Astrocyte of the hippocampus (primary cell): ENCODE results near the gene RIOX2.

Experiments used
- DNase-seq: peaks from one replicate; pipeline ENCODE4 v3.0.0; 2011; ENCODE audit warnings: low read depth, low spot score

Gene RIOX2

DNA sequence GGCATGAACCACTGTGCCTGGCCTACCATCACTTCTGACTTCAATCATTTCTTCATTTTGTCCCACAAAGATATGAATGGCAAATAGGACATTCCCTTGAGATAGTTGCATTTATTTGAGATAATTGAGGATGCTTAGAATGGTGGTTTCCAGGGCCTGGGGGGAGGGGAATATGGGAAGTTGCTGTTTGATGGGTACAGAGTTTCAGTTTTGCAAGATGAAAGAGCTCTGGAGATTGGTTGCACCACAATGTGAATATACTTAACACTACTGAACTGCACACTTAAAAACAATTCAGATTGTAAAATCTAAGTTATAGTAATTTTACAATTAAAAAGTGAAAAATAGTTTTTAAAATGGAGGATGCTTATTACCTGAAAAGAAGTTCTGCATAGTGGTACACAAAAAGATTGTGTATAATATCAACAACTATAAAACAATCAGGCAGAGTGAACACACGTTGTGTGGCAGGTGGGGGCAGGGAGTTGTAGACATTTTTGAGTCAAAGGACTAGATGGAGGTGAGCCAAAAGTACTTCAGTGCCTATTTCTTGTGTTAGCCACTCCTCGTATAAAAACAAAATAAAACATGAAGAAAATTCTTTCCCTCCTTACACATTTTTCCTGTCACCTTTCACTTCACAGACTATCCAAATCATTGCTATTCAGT is 18.5 kb upstream of the RIOX2 start:
- DNase-seq = no peak

DNA sequence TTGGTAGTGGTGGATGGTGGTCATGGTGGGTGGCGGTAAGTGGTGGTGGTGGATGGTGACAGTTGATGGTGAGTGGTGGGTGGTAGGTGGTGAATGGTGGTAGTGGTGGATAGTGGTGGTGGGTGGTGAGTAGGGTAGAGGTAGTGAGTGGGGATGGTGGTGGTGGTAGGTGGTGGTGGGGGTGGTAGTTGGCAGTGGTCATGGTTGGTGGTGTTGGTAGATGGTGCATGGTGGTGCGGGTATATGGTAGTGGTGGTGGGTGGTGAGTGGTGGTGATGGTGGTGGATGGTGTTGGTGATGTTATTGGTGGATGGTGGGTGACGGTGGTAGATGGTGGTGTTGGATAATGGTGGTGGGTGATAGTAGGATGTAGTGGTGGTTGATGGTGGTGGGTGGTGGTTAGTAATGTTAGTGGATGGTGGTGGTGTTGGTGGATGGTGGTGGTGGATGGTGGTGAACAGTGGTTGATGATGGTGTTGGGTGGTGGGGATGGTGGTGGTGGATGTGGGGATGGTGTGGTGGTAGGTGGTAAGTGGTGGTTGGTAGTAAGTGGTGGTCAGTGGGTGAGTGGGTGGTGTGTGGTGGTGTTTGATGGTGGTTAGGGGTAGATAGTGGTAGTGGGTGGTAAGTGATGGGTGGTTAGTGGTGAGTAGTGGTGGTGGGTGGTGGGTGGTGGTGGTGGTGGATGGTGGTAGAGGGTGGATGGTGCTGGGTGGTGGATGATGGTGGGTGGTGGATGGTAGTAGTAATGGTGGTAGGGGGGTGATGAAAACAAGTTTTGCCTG is 16.7 kb upstream of the RIOX2 start:
- no peak for DNase-seq

DNA sequence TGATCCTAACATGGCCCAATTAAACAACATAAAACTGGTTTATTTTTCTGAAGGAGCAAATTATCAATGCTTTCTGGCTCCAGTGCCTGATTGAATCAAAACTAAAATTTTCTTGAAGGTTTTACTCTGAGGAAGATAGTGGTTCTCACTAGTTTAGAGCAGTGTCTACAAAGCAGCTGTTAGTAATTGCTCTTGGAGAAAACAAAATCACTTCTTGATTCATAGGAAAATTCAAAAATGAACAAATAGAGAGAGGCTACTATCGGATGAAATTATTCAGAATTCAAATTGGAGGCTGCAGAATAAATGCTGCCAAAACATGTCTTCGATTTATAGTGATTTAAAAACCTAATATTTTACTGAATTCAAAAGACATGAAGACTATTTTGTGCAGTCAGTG is 15.1 kb upstream of the RIOX2 start:
- no peak for DNase-seq

DNA sequence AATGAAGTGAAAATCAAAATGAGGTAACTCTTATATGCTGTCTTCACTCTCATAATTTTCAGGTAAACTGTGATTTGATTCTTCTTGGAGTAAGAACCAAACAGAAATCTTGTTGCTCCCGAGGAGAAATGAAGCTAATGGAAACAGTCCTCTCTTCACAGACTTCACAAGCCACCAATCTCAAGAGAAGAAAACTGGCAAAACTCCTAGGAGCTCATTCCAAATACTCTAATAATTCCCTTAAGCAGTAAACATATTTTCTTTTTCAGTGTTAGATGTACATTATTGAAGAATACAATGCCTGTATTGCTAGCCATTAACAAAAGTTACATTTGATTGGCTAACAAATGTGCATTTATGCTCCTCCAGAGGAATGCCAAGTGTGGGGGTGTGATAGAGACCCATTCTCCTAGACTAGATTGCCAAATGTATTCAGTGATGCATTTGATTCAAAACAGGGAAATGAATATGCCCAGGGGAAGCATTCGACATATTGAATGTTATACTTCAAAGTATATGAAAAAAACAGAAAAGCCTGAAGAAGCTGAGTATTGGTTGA is 11.8 kb upstream of the RIOX2 start:
- no peak for DNase-seq

DNA sequence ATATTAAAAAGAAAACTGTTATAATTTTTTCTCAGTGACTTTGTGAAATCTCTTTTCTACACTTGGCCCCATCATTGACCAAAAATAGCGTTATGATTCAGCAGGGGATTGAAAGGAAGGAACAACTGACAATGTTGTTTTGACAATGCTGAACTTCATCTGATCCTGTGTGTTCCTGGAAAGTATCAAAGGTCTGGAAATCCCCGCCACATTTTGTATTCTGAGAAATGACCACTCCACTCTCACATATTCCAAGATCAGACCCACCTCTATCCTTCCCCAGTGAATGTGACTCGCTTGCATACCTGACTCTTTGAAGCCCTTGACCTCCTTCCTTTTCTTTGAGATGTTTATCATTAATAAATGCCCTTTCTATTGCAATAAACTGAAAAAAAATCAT is 9.7 kb upstream of the RIOX2 start:
- DNase-seq = peak; percentile 26

DNA sequence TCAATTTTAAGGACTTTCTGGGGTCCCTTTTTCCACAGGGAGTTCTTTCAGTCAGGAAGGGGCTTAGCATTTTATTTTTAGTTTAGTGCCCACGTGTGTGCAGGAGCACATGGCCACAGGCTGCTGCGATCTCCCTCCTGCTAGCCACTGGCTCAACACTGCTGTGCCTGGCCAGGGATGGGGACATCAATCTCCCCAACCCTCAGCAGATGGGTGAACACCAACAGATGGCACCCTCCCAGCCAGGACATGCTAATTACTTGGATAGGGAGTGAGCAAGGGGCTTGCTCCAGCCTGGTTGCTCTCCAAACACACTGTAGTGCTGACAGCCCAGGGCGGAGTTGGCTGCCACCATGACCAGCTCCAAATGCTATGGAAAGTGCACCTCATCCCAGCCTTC is 7.4 kb upstream of the RIOX2 start:
- DNase-seq = no peak

DNA sequence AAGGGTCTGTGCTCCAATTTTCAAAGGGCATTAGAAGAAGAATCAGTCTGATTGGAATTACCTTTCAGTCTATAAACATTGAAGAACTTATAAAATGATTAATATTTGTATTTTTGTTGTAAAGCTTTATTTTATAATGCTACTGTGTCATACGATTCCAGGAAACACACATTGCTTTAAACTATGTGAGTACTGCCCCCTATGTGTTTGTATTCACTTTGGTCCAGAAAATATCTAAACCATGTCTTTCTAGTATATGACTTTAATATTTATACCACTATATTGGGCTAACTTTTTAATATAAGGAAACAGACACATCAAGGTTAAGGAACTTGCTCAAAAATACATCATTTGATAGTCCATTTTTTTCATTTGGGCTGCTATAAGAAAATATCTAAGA is 3.2 kb upstream of the RIOX2 start:
- no peak for DNase-seq

DNA sequence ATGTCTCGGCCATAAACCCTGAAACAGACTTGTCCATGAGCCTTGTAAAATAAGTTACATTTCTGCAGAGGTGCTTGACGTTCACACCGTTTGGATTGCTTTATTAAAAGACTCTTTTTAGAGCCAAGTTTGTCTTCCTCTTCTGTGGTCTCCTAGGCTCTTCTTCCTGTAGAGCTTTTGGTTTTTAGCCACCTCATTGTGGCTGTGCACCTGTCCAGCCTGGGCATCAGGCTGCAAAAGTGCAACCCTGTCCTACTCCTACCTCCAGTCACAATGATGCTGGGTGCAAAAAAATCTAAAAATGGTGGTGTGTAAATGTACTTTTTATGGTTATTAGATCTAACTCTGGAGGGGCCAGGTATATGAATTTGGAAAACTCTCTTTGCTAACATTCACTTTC is 2.8 kb upstream of the RIOX2 start:
- DNase-seq = no peak

DNA sequence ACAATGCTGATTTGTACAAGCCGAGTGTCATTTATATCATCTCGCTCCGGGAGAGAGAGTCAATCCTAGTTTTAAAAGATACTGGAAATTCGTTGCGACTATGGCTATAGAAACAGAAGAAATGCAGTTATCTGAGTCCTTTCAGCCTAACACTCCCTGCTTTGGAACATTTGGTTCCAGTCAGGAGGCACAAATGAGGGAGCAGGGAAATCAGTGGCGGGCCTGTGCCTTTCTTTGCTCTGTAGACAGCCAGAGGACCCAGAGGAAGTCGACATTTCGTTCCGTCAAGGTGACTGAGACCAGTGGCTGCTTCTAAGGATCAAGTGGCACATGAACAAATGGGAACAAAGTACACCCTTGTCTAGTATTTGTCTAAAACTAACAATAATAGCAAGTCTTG is 745 bp upstream of the RIOX2 start:
- DNase-seq = no peak

DNA sequence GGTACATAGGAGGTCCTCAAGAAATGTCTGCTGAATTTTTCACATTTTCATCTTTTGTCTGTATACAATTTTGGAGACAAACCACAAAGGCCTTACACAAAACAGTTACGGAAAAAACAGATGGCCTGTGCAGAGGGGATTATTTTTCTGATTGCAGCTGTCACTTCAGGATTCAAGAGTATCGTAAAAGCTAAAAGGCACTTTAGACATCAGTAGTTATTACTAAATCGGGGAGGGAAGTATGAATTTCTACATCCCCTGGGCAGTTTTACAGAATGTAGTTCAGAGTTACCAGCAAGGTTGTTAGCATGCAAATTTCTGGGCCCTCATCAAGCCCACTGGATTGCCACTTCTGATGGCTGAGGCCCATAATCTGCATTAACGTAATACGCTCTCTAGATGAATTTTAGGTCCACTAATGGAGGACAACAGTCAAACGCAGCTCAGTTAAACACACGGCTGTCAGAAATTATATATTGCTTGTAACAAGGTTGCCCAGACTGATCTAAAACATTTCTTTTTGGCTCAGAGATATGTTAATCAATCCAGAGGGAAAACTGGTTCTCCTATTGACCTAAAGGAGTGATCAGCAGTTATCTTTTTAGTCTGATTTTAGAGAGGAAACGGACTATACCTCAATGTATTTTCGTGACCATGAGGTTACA is 1.1 kb downstream of the RIOX2 start:
- DNase-seq = no peak

DNA sequence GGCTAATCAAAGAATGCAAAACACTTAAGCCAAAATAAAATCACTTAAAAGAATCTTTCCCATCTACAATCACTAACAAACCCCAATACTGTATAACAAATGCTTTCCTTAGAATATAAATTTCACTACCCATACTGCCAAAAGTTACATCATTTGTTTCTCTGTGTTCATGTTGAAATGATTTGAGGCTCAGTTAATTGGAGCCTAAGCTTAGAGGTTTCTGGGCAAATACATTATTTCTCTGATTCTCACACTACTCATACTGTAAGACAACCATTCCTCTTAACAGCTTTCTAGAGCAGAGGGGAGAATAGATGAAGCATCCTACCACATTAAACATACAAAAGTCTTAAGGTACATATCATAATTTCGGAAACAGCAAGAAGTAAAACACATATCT is 2.1 kb downstream of the RIOX2 start:
- DNase-seq = no peak

DNA sequence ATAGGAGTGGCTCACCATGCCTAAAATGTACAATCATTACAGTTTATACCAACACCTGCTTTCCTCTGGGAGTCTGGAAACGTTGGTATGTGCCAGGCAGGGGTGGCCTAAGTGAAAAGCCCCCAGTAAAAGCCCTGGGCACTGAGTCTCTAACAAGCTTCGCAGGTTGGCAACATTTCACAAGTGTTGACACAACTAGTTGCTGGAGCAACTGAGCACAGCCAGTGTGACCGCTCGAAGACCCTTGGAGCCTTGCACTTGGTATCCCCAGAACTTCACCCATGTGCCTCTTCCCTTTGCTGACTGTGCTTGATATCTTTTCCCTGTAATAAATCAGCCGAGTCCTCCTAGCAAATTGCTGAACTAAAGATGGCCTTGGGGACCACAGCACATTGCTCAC is 2.7 kb downstream of the RIOX2 start:
- DNase-seq = no peak

DNA sequence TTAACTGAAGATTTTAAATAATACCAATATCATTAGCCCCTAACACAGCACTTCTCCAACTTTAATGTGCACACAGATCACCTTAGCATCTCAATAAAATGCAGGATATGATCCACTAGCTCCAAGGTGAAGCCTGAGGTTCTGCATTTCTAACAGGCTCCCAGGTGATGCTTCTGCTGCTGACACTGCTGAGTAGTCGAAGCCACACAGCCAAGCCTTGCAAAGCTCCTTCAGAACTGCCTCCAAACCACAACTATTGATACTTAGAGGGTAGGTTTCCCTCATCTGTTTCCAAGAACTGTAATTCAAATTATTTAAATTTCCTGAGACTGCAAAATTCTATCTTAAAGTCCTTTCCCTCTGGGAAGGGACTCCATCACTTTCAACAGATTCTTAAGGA is 3.9 kb downstream of the RIOX2 start:
- DNase-seq = no peak

DNA sequence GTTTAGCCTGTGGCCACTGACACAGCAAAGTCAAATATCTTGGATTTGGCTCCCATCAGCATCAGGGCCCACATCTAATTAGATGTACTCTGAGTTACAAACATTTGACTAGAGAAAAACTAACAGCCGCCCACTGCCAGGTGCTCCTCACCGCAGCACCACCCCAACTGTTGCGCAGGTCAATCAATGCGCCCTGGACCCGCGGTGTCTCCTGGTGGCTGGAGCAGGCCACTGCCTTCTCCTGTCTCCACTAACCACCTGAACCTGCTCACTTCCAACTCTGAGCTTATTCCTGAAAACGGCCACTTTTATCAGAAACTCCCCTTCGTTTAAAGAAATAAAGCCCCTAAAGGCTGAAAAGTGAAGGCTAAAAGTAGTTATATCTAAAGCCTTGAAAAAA is 4.3 kb downstream of the RIOX2 start:
- DNase-seq = no peak

DNA sequence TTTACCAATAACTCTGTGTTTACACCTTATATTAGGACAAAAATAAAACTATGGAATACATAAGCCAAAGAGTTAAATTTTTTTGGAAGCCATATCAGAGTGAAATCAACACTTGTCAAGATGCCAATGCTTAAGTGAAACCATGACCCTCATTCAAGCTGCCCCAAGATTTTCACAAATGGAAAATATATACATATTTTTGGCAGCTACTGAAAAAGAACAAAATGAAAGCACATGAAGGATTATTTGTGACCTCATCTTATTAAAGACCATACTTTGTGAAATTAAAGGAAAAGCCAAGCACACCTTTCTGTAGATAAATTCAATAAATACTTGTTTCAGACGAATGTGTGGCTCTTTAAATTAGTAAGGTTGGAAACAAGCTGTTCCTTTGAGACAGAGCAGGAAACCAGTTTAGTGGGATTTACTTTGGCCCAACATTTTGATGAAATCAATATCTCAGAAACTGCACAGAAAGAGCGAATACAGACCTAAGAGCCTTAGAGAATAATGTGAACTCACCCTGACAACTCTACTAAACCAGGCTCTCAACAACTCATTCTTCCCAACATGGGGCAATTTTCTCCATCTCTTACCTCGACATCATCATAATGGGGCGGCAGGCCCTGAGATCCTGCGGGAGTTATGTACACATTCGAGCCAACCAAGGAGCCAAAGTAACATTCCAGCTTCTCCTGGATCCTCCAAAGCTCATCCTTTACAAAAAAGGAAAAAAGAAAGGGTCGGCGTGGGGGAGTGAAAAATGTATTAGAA is 11.1 kb downstream of the RIOX2 start:
- DNase-seq = no peak

DNA sequence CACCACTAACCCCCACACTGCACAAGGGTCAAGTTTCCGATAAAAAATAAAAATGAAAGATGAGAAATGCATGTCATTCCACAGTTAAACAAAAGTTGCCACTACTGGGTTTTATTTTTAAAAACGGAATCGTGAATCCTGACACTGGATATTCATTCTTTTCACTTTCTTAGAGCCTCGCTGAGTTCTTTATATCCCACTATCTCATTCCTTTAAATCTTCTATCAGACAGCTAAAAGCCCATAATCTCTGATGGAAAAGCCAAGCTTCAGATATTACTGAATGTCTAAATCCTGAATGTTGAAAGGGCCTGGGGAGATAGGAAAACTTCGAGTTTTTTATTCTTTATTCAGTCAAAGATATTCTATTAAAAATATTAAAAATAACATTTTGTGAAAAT is 11.7 kb downstream of the RIOX2 start:
- no peak for DNase-seq

DNA sequence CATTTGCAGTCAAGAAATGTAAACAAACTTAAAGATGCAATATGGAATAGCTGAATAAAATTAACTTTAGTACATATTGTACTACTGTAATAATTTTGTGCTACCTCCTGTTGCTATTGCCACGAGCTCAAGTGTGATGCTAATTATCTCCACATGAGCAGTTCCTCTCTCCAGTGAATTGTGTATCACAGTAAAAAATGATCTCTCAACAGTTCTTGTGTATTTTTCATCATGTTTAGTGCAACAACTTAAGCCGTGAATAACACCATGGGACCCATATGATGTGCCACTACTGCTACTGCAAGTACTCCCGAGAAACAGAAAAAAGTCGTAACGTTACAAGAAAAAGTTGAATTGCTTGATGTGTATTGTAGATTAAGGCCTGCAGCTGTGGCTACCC is 12.4 kb downstream of the RIOX2 start:
- DNase-seq = no peak

DNA sequence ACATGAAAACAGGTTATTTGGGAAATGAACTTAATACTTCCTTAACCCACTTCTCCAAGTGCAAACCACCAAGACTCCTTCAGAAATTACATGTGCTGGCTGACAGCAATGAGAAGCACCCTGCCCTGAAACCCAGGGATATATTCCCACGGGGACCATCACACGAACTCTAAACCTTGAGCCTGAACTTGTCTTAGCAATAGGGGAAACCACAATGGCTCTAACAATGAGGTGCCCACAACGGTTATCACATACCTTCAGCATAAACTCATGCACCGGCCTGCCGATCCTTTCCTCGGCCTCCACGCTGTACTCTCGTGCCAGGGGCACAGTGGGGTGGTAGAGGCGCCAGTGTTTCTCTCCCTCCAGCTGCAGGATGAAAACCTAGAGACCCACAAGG is 13.4 kb downstream of the RIOX2 start:
- DNase-seq = peak; percentile 32

DNA sequence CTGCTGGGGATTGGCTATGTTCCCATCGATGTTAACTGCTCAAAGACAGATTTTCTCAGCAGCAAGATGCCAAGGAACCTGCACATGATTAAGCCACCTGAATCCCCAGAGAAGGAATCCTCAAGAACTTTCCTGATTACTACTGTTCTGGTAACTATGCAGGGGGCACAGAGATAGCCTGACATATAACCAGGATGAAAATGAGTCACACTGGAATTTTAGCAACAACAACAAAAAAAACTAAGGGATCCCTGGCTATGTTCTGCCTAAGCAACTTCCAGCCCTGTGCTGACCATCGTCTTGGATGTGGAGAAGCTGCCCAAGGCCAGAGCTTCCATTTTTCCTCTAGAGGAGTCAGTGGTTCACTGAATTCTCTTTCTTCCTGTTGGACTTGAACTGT is 13.8 kb downstream of the RIOX2 start:
- DNase-seq = peak; percentile 39

DNA sequence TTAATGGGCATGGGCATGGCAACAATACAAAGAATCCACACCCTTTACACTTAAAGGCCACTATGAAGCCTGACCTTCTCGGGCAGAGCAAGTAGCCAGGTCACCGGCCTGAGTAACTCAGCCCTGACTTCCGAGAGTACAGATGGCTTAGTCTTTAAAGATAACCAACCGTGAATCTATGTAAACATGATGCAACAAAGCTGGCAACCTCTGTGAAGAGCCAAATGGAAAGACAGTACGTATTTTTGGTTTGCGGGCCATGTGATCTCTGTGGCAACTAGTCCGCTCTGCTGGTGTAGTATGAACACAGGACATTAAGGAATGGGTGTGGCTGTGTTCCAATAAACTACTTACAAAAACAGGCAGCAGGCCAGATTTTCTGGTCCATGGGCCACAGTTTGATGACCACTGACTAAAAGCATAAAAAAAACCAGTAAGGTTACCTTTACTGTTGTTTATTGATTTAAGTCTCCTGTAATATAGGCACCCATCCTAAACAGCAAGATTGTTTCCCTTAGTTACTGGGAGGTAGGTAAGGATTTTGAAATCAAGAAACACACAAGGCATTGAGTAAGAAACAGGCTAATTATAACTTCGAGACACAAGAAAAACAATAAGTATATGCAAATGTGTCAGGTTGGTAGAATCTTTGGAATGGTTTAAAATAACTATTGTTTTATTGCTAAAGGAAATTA is 14.5 kb downstream of the RIOX2 start:
- peak; percentile 29 for DNase-seq

DNA sequence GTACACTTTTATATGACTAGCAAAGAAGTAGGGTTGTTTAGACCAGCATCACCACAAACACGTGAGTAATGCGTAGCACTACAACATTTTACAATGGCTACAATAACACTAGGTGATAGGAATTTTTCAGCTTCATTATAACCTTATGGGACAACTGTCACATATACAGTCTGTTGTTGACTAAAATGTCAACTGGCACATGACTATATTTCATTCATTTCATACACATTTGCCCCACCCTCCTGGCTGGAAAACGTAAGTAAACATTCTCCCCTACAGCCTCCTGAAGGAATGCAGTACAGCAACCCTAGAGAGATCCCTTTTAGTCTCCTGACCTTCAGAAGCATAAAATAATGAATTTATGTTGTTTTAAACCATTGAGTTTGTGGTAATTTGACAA is 16.2 kb downstream of the RIOX2 start:
- DNase-seq = no peak
